ENCODE results near the gene CARD10. TPM values are rescaled to one million over a fixed set of nuclear protein-coding genes. Genes with fewer than 3 reads are reported as not detected.
A peak's percentile ranks its signal among the peaks of the same experiment; 100 is the strongest.

The CARD10 gene
- total RNA-seq, 2 donors from 2014 or later = 17.4 to 28.7 TPM

DNA sequence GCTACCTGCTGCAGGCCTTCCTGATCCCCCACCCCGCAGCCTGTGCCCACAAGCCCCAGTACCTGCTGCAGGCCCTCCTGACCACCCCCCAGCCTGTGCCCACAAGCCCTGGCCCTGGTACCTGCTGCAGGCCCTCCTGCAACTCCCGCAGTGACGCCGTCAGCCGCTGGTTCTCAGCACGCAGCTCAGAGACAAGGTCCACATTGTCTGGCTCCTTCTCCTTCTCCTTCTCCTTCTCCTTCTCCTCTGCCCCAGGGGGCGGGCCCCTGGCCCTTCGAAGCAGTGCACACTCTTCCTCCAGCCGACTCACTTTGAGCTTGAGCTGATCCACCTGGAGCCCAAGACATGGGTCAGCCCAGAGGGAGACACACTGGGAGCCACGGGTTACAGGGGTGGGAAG lies 9.1 kb downstream of the CARD10 start:
- Histone ChIP-seq H3K27ac (peak overlapping the region in 3 of 4 donors; percentile 27 to 88 (median 84)), H3K36me3 (replicated peaks in 1 of 2; ENCODE audit: insufficient read depth in 1 of 2, low read depth in 2 of 2) (peaks cover 0 to 2% of the 10 kb centered on the region in 2 donors), H3K4me1 (peaks cover 55% of the 10 kb centered on the region), H3K4me3 (no peak overlapping the region), H3K27me3 (no peaks in the 10 kb centered on the region), H3K9me3 (no peaks in the 10 kb centered on the region)
- DNase-seq (no peak), ATAC-seq (no peak)
- TF ChIP-seq CTCF (IDR thresholded peaks at IDR 0.05) (no peak), POLR2A (IDR thresholded peaks at IDR 0.05) (no peak)
- intact Hi-C loops (cut with DNase I) = no loop called here
- 66 to 84% methylated on average over 9 to 10 of the region's 10 CpGs for WGBS, 2 donors

DNA sequence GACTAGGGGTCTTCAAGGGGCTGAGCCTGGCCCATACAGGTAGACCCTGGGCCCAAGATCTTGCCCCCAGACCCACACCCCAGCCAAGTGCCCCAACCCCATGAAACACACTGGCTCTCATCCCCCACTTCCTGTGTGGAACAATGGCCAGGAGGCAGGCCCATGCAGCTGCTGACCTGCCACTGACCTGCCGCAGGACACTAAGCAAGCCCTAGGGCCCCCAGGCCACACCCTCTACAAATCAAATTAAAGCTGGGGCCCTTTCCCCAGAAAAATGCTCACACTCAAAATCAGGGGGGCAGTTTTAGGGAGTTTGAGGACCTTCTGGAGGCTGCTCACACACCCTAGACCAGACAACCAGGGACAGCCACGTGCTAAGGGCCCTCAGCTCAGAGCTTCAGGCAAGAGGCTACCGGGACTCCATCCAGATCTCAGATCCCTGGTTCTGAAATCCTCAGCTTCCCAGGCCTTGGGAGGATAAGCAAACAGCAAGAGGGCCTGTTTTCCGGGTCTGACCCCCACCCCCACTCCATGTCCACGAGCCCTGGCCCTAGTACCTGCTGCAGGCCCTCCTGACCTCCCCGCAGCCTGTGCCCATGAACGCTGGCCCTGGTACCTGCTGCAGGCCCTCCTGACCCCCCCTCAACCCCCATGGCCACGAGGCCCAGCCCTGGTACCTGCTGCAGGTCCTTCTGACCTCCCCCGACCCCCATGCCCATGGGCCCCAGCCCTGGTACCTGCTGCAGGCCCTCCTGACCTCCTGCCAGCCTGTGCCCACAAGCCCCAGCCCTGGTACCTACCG lies 10.0 kb downstream of the CARD10 start:
- ATAC-seq = no peak
- Histone ChIP-seq H3K4me1 (peaks cover 56% of the 10 kb centered on the region), H3K9me3 (no peaks in the 10 kb centered on the region), H3K4me3 (no peak overlapping the region), H3K27me3 (no peaks in the 10 kb centered on the region), H3K36me3 (replicated peaks in 1 of 2; ENCODE audit: insufficient read depth in 1 of 2, low read depth in 2 of 2) (peaks cover 0 to 4% of the 10 kb centered on the region in 2 donors), H3K27ac (peak overlapping the region in 3 of 4 donors; percentile 60 to 84 (median 67))
- no peak for TF ChIP-seq CTCF (IDR thresholded peaks at IDR 0.05)
- no peak for TF ChIP-seq POLR2A (IDR thresholded peaks at IDR 0.05)
- no peak for DNase-seq
- WGBS, 2 donors = 60 to 73% methylated on average over 1 to 9 of the region's 10 CpGs
- intact Hi-C loops (cut with DNase I) = no loop called here

GRCh38 chr22:37508431-37508992 lies 10.7 kb downstream of the CARD10 start:
- TF ChIP-seq CTCF (IDR thresholded peaks at IDR 0.05) = no peak
- TF ChIP-seq POLR2A (IDR thresholded peaks at IDR 0.05) = no peak
- Histone ChIP-seq H3K27ac (peak overlapping the region in 3 of 4 donors; percentile 60 to 84 (median 67)), H3K36me3 (replicated peaks in 1 of 2; ENCODE audit: insufficient read depth in 1 of 2, low read depth in 2 of 2) (peaks cover 0 to 4% of the 10 kb centered on the region in 2 donors), H3K9me3 (no peaks in the 10 kb centered on the region), H3K4me3 (no peak overlapping the region), H3K4me1 (peaks cover 60% of the 10 kb centered on the region), H3K27me3 (no peaks in the 10 kb centered on the region)
- ATAC-seq (no peak), DNase-seq (no peak)
- WGBS, 2 donors = 72 to 87% methylated on average over 9 to 20 of the region's 22 CpGs
- intact Hi-C loops (cut with DNase I) = no loop called here

DNA sequence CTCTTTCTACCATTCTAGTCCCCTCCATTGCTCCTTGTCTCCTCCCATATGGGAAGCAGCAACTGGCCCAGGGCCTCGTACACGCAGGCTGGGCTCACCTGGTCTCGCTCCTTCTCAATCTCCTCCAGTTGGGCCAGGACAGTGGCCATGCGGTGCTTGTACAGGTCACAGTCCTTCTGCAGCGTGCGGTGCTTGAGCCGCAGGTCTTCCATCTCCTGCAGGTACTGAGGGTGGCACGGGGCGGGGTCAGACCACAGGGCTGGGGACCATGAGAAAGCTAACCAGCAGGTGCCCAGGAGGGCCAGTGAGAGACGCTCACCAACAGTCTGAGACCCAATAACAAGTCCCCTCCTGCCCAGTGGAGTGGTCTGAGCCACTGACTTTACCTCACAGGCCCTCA lies 11.5 kb downstream of the CARD10 start:
- TF ChIP-seq CTCF (IDR thresholded peaks at IDR 0.05) = no peak
- no peak for TF ChIP-seq POLR2A (IDR thresholded peaks at IDR 0.05)
- Histone ChIP-seq H3K27ac (peak overlapping the region in 2 of 4 donors; percentile 4 to 60), H3K9me3 (no peaks in the 10 kb centered on the region), H3K4me1 (peaks cover 60% of the 10 kb centered on the region), H3K36me3 (replicated peaks in 1 of 2; ENCODE audit: insufficient read depth in 1 of 2, low read depth in 2 of 2) (peaks cover 0 to 4% of the 10 kb centered on the region in 2 donors), H3K27me3 (no peaks in the 10 kb centered on the region), H3K4me3 (no peak overlapping the region)
- WGBS, 2 donors = 90 to 97% methylated on average over 7 to 10 of the region's 10 CpGs
- intact Hi-C loops (cut with DNase I) = no loop called here
- ATAC-seq (no peak), DNase-seq (no peak)

All from body of pancreas (tissue), 4 donors.